Fibroblast of peridontal ligament (primary cell): Measurements from ENCODE around the gene BLOC1S1.

Source experiments
- DNase-seq: peaks from one replicate; pipeline ENCODE4 v3.0.0-alpha.2; 2010; ENCODE audit errors: extremely low read depth

BLOC1S1 gene

DNA sequence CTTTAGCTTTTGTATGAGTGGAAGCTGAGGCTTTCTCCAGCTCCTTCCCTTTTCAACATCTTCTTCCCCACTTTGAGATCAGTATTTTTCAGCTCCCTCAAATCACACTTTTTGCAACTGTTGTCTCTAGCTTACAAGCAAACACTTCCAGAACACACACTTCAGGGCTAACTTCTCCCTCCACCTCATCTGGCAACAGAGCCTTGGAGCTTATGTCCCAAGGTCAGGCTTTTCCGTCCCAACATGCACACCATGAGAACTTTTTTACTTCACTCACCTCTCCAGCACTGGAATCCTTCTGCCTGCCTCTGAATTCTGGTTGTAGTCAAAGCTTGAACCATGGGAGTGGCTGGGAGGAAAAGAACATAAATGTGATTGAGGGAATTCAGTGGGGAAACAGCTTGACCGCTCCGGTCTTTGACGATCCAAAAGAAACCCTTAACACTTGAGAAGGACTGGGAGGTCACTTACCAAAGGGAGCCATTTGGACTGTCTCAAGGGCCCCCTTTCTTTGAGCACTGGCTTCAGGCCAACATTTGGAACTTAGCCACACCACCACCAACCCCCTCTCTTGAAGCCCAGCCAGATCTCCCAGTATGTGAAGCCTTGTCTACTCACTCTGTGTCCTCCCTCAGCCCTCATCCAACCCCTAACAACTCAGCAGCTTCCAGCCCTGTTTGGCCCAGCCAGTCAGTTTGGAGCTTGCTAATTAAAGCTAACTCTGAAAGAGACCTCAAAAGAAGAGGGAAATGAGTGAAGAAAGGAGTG, 3.9 kb upstream of the BLOC1S1 start:
- DNase-seq = no peak

DNA sequence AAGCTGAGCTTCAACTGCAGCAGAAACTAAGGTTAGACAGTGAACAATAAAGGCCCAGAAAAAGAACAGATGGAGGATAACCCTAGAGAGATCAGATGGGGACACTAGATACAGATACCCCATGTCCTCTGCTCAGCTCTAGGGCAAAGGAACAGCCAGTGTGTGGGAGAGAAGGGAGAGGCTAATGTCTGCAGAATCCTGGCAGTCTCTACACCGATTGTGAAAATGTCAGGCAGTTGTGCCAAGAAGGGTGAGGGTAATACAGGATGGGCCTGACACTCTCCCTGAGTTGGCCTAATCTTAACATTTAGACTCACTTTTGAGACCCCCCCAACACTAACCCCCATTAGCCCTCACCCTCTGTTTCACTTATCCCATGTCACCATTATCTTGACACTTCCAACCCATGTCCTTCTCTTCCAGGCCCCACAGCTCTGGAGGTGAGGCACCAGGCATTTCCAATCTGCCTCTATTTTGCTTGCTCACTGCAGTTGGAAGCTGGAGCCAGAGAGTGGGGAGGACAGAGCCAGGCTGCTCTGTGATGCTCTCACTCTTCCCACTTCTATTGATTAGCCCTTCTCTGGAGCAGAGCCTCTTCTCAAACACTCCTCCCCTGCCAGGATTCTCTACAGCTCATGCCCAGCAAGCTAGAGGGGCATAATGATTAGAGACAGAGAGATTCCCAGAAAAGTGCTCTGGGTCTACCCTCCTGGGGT, 3.0 kb upstream of the BLOC1S1 start:
- DNase-seq = peak; percentile 40

DNA sequence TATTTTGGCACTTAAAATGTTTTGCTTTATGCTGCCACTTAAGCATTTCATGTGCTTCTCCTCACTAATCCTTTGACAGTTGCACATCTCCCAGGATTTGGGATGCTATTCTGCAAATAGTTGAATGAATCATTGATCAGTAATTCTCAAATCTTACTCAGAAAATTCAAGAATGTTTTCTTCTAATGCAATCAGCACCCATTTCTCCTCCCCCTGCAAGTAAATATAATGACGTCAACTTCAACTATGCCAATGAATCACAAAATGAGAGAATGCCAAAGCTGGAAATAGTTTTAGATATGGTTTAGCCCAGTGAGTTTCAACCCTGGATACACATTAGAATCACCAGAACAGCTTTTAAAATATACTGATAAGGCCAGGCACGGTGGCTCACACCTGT, 2.1 kb upstream of the BLOC1S1 start:
- DNase-seq = peak; percentile 97

DNA sequence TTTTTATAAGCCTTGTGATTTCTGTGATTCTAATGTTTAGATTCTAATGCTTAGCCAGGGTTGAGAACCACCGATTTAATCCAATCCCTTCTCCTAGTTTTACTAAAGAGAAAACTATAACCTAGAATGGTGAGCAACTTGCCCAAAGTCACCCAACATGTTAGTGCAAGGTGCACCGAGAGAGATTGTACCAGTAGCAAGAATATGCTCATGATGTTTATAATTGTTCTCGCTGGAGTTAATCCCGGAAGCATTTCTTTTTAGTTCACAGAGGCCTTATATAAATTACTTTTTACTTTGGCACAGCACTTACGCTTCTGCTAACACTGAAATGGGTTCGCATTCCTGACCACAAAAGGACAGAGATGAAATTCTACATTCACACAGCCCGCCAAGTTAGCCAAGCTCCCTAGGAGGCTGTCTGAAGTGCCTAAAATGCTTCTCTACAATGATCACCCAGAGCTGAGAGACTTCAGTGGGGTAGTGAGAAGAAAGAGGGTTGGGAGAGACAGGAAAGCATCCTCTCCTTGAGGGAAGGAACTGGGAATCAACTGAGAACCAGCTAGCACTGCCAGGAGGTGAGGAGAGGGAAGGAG, 579 bp upstream of the BLOC1S1 start:
- no peak for DNase-seq

DNA sequence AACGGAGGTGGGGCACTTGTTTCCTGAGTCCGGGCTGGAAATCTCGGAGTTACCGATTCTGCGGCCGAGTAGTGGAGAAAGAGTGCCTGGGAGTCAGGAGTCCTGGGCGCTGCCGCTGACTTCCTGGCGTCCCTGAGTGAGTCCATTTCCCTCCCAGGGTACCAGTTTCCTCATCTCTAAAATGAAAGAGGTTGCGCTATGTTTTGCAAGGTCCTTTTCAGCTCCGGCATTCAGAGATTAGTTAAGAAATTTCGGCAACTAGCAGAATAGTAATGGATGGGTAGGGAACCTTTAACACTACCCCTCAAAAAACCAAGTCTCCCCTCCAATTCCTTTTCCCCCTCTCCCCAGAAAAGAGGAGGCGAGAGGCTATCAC, 724 bp downstream of the BLOC1S1 start:
- no peak for DNase-seq

DNA sequence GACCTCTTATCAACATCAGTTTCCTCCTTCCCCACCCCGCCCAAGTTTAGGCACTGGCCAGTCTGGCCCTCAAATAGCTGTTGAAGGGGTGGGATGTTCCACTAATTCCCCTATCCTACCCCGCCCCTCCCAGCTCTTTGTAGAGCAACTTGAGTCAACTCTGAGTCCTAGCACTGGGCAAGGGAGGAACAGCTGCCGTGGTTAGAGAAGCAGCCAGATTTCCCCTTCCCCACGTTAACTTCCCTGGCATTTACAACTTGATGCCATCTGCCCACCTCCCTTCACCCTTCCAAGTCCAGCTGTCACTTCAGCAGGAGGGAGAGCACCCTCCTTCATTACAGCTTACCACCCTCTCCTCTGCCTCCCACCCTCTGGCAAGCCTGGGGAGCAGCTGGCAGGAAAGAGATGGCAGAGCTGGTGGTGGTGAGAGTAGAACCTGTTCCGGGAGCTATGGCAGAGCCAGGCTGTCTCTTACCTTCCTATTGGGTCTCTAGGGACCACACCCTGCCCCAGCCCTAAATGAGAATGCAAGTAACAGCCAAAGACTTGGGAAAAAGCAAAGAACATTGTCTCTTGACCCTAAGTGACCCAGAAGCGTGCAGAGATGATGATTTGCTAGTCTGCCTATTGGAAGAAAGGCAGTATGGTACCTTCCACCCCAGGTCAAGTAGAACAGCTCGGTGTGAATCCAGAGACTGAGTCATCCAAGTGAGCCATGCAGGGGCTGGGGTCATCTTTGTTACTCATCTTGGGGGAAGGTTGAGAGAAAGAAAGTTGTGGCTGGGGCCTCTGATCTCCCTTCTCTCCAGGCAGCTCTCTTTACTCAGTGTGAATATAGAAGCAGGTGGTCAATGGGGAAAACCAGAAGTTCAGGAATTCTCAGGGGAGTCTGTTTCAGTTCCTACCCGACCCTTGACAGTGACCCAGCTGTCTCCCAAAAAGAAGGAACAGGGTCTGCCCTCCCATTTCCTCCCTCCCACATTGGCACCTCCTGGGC, 1.5 kb downstream of the BLOC1S1 start:
- no peak for DNase-seq

DNA sequence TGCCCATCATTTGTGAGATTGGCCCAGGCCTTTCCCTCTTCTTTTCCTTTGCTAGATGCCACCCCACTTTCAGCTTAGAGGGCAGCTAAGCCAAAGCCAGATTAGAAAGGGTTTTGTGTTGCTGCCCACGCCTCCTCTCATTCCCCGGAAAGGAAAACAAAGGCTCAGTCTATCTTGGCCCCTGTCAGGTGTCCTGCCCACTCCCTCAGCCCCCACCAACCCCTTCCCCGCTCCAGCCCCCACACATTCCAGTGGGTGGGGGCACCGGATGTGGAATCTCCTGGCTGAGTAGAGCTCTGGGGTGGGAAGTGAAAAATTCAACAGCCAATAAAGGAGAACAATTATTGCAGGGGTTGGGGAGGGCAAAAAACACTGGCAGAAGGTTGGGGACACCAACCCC, 2.2 kb downstream of the BLOC1S1 start:
- no peak for DNase-seq

DNA sequence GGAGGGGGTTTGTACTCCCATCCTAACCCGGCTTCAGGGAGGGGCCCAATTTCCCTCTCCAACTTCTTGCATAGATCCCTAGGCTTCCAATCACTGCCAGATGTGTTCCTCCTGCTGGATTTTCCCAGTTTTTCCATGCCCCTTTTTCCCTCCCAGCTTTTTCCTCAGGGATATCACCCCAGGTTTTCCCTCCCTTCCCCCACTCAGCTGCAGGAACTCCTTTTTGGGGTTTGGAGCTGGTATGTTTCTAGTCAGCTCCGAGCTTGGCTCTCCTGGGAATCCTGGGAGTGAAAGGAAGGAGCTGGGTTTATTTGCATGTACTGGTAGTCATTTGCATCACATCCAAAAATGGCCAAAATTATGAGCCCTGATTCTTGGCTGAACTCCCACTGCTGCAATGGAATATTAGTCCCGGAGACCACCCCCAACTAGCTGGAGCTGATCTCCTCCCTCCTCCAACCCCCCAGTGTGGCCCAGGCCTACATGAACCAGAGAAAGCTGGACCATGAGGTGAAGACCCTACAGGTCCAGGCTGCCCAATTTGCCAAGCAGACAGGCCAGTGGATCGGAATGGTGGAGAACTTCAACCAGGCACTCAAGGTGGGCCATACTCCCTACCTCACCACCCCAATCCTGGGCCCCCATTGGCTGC, 2.9 kb downstream of the BLOC1S1 start:
- peak; percentile 82 for DNase-seq

DNA sequence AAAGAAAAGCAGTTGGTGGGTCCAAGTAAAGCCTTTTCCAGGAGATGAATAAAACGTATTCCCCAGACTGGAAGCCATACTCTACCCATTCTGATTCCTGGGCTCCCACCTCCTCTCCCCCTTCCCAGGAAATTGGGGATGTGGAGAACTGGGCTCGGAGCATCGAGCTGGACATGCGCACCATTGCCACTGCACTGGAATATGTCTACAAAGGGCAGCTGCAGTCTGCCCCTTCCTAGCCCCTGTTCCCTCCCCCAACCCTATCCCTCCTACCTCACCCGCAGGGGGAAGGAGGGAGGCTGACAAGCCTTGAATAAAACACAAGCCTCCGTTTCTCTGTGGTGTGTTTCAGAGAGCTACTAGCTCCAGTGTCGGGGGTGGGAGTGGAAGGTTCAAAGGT, 3.5 kb downstream of the BLOC1S1 start:
- DNase-seq = no peak

DNA sequence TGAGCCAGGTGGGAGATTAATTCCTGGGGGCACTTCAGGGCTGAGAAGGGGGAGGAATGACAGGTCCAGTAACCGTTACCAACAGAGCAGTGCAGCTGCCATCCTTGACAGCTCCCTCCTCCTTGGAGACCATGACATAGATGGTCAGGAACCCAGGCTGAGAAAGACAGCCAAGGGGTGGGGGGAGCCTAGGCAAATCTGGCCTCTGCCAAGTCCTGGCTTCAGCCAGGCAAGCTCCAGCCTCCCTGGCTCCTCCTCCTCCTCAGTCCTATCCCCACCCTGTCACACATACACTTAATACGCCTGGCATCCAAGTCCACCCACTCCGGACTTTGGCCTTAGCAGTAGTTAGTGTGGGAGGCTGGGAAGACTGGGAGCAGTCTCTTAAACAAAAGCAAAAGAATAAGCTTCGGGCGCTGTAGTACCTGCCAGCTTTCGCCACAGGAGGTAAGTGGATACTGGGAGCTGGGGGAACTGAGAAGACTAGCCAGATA, 4.3 kb downstream of the BLOC1S1 start, which contains the start of gene RDH5:
TSS of gene RDH5 (plus strand) at position 323 of the 494 bp plus-strand sequence. CDS start 792 bp downstream, outside the sequence.
- peak; percentile 94 for DNase-seq

DNA sequence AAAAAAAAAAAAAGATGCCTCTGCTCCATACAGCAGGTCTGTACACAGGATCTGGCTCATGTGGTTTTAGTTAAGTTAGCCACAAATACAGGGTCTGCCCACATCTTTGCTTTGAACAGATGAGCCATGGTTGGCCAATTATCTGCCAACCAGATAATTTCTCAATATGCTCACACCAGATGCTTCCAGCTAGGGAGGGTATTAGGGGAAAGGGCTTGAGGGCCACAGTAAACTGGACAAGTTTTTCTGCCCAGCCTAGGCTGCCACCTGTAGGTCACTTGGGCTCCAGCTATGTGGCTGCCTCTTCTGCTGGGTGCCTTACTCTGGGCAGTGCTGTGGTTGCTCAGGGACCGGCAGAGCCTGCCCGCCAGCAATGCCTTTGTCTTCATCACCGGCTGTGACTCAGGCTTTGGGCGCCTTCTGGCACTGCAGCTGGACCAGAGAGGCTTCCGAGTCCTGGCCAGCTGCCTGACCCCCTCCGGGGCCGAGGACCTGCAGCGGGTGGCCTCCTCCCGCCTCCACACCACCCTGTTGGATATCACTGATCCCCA, 5.1 kb downstream of the BLOC1S1 start:
- peak; percentile 98 for DNase-seq

DNA sequence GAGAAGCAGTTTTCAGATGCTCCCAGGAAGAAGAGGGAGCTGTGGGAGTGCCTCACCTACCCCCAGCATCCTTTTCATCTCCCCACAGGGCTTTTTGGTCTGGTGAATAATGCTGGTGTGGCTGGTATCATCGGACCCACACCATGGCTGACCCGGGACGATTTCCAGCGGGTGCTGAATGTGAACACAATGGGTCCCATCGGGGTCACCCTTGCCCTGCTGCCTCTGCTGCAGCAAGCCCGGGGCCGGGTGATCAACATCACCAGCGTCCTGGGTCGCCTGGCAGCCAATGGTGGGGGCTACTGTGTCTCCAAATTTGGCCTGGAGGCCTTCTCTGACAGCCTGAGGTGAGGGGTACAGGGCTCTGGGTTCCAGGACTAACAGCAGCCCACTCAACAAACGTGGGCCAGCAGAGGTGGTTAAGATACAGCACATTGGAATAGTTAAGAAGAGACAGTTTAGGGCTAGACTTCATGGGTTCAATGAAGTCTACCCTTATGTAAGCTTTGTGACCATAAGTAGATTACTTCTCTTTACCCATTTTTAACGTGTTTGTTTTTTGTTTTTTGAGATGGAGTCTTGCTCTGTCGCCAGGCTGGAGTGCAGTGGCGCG, 5.9 kb downstream of the BLOC1S1 start:
- no peak for DNase-seq

DNA sequence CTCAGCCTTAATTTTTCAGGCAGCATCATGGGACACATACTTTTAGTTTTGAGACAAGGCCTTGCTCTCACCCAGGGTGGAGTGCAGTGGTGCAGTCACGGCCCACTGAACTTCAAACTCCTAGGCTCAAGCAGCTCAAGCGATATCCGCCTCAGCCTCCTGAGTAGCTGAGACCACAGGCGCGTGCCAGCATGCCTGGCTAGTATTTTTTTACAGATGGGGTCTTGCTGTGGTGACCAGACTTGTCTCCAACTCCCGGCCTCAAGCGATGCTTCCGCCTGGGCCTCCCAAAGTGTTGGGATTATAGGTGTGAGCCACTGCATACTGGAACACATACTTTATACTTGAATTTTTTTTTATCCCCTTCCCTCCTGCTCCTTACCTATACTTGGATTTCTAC, 7.1 kb downstream of the BLOC1S1 start:
- no peak for DNase-seq

DNA sequence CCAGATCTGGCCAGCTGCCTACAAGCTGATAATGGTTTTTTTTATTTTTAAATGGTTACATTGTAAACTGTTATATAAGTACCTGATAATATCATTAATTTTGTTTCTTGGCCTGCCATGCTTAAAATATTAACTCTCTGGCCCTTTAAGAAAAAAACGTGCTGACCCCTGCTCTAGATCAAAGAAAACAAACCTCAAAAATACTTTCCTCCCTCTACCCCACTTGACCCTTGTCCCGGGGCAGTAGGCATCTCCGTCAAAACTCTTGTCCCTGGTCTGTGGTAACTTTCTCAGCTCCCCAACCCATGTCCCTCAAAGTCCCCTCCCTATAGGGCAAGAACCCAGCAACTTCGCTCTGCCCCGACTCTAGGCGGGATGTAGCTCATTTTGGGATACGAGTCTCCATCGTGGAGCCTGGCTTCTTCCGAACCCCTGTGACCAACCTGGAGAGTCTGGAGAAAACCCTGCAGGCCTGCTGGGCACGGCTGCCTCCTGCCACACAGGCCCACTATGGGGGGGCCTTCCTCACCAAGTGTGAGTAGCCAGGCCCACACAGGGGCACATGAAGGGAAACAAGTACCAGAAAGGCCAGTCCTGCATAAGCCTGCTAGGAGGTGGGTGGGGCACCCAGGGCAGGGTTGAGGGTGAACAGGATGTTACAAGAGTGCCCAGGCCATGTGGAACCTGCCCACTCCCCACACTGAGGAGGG, 7.8 kb downstream of the BLOC1S1 start:
- no peak for DNase-seq

DNA sequence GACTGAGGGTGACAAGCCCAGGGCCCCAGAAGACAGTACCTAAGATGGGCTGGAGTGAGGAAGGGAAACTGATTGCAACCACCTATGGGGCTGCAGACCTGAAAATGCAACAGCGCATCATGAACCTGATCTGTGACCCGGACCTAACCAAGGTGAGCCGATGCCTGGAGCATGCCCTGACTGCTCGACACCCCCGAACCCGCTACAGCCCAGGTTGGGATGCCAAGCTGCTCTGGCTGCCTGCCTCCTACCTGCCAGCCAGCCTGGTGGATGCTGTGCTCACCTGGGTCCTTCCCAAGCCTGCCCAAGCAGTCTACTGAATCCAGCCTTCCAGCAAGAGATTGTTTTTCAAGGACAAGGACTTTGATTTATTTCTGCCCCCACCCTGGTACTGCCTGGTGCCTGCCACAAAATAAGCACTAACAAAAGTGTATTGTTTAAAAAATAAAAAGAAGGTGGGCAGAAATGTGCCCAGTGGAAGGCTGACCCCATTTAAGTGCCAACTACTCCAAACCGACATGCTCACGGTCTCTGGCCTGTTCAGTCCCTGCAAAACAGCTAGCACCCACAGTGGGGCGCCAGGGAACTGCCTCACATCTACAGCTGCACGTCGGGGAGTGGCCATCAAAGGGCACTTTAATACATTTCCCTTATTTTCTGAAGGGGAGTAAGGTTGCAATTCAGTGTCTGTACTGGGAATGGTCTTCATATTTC, 8.5 kb downstream of the BLOC1S1 start:
- DNase-seq = peak; percentile 80

DNA sequence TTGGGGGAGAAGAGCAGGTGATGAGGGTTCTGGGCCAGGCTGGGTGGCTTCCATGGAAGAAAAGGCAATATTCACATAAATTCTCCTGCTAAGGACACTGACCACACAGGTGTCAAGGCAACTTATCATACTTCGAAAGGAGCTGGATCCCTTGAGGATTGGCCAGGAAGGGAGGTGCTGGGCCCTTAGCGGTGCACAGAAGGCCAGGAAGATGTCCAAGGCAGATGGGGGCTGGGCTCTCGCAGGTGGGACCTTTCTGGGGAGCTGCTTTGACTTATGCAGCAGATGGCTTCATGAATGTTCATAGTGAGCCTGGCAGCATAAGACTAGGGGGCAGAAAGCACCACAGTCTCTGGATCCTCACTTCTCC, 9.1 kb downstream of the BLOC1S1 start:
- no peak for DNase-seq

DNA sequence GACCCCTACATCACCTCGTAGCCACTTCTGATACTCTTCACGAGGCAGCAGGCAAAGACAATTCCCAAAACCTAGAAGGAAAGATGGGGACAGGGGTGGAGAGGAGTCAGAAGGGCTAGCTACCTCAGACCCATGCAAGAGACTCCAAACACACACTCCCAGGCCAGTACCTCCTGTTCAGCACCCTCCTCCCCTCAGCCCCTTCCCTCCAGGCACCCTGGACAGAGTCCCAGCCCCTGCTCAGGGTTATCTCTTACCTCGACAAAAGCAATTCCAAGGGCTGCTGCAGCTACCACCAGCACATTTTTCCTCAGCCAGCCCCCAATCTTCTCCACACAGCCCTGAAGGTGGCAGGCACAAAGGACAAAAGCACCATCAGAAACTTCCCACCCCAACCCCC, 9.7 kb downstream of the BLOC1S1 start:
- no peak for DNase-seq

DNA sequence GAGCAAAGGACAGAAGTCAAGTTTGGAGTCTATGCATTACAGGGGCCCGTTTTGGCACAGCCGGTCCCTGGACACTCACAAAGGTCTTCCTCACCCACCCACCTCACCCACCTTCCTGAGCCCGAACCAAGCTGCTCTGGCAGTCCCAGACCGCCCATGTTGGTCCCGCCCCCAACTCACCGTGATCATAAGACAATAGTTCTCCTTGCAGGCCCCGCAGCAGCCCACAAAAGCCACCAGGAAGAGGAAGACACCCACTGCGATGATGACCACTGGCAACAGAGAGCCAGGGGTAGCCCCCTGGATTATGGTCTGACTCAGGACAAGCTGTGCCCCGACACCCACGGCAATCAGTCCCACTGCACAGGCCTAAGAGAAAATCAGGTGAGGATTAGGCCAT, 11.1 kb downstream of the BLOC1S1 start:
- no peak for DNase-seq

DNA sequence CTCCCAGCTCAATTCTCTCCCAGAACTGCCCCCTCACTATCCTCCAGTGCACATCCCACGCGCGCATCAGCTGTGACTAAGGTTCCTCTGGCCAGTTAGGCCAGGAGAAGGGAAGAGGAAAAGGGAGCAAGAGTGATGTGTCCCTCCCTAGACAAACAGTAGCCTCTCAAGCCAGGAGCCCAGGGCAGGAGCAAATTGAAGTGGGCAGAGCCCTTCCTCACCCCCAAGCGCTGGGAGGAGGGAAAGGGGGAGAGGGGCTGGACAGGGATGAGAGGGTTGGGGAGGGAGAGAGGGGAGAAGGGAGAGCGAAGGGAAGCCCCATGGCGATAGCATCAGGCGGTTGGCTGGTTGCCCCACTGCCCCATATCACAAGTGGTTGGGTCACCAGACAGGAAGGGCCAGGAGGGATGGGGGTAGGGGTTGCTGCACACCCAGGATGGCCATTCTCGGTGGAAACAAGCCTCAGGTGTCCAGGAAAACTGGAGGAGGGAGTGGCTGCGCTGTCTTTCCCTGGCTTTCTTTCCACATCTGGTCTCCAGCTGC, 11.9 kb downstream of the BLOC1S1 start:
- peak; percentile 52 for DNase-seq
